Lung (tissue), 12 donors: ENCODE data around the gene TBC1D10A. TPM values are rescaled to one million over a fixed set of nuclear protein-coding genes. Genes with fewer than 3 reads are reported as not detected.

Source experiments
- ATAC-seq: fragments of 200-7000 bp; cut with Tn5 transposase; one replicate; pipeline ENCODE4 v1.9.1; 2020; ENCODE audit warnings: moderate number of reproducible peaks; ENCODE audit not compliant: insufficient read depth, low FRiP score
- DNase-seq, 3 donors: peaks; one replicate each; pipeline ENCODE4 v3.0.0-alpha.2; 2013 to 2017
- H3K27ac ChIP-seq, 2 donors: one replicate each; pipeline ENCODE4 v1.5.1; 2013; ENCODE audit warnings: mild to moderate bottlenecking in 2 of 2, moderate library complexity in 2 of 2, control low read depth in 1 of 2, inconsistent platforms in 1 of 2, low read depth in 1 of 2, low read length in 1 of 2
- H3K27me3 ChIP-seq, 3 donors: one replicate each; pipeline ENCODE4 v1.5.1; 2013; ENCODE audit warnings: low read length in 2 of 3; ENCODE audit not compliant: control insufficient read depth in 3 of 3, insufficient read depth in 3 of 3
- H3K36me3 ChIP-seq, 4 donors: one replicate each; pipeline ENCODE4 v1.5.1; 2013; ENCODE audit warnings: low read length in 4 of 4, mild to moderate bottlenecking in 1 of 4, moderate library complexity in 1 of 4; ENCODE audit not compliant: control insufficient read depth in 4 of 4, insufficient read depth in 4 of 4
- H3K4me1 ChIP-seq, 5 donors: one replicate each; pipeline ENCODE4 v1.5.1; 2013; ENCODE audit warnings: low read length in 5 of 5, mild to moderate bottlenecking in 2 of 5, moderate library complexity in 1 of 5; ENCODE audit not compliant: control insufficient read depth in 5 of 5, insufficient read depth in 5 of 5
- H3K4me3 ChIP-seq: one replicate; pipeline ENCODE4 v1.5.1; 2013; ENCODE audit warnings: mild to moderate bottlenecking, control low read depth, moderate library complexity
- H3K9ac ChIP-seq, 2 donors: one replicate each; pipeline ENCODE4 v1.5.1; 2013; ENCODE audit warnings: low read length in 2 of 2, control low read depth in 1 of 2; ENCODE audit not compliant: insufficient read depth in 1 of 2
- H3K9me3 ChIP-seq, 4 donors: one replicate each; pipeline ENCODE4 v1.5.1; 2013; ENCODE audit warnings: low read length in 3 of 4, mild to moderate bottlenecking in 1 of 4, moderate library complexity in 1 of 4; ENCODE audit not compliant: control insufficient read depth in 4 of 4, insufficient read depth in 3 of 4
- CTCF ChIP-seq: IDR thresholded peaks from 2 replicates; pipeline ENCODE4 v1.5.1; 2012; ENCODE audit warnings: mild to moderate bottlenecking; ENCODE audit errors: control extremely low read depth, extremely low read depth
- WGBS, 2 donors: extraction: QIAGEN DNeasy Blood & Tissue Kit; methylation state at CpG; one replicate each; pipeline ENCODE4 v1.1.7; 2013; 5-methylcytosine and 5-hydroxymethylcytosine counted together
- polyA plus RNA-seq, 2 donors: library from polyadenylated mRNA; stranded (reverse); fragments of 200-250 nt; gene quantifications; one replicate each; pipeline ENCODE4 v1.2.1, GENCODE V29; 2013
- total RNA-seq, 2 donors: library from RNA; depleted of rRNA in 1 of 2; stranded (reverse); fragments of >200 nt in 1 of 2; gene quantifications; one replicate each; pipeline ENCODE4 v1.2.1, GENCODE V29; 2014 to 2021
- donor health status: control.
- donor health status: control.
- donor health status: Bipolar disorder and iron deficiency.
- donor health status: healthy.
- donor health status: DM: yes; HTN: yes; CAD: no.

The TBC1D10A gene
- total and polyA plus RNA-seq, 4 donors: 15.0 to 36.4 (median 26.6) TPM

GRCh38 chr22:30307041-30307574 is 19.6 kb downstream of the TBC1D10A start:
- ATAC-seq (no peak), DNase-seq (no peak)
- no peak overlapping the region for H3K4me3 ChIP-seq
- H3K9me3 ChIP-seq: no peaks in the 10 kb centered on the region
- H3K4me1 ChIP-seq: peaks cover 31 to 63% (median 44%) of the 10 kb centered on the region in 5 donors
- peak overlapping the region; percentile 18 to 66 for H3K27ac ChIP-seq
- no peak for TF ChIP-seq CTCF
- no peaks in the 10 kb centered on the region for H3K27me3 ChIP-seq
- H3K36me3 ChIP-seq: peaks cover 0 to 7% (median 4%) of the 10 kb centered on the region in 4 donors
- peak overlapping the region in 1 of 2 donors; percentile 36 for H3K9ac ChIP-seq
- 64 to 78% methylated on average over 4 of the region's 4 CpGs for WGBS, 2 donors

GRCh38 chr22:30306627-30307011 is 20.1 kb downstream of the TBC1D10A start:
- ATAC-seq (no peak), DNase-seq (no peak)
- Histone ChIP-seq H3K36me3 (peaks cover 0 to 7% (median 4%) of the 10 kb centered on the region in 4 donors), H3K9me3 (no peaks in the 10 kb centered on the region), H3K4me1 (peaks cover 30 to 63% (median 45%) of the 10 kb centered on the region in 5 donors), H3K27ac (peak overlapping the region; percentile 18 to 76), H3K9ac (no peak overlapping the region), H3K27me3 (no peaks in the 10 kb centered on the region), H3K4me3 (no peak overlapping the region)
- WGBS, 2 donors: 83 to 84% methylated on average over 1 of the region's 1 CpG
- TF ChIP-seq CTCF: no peak

- Histone ChIP-seq H3K36me3 (peaks cover 0 to 9% (median 4%) of the 10 kb centered on the region in 4 donors), H3K27me3 (no peaks in the 10 kb centered on the region), H3K27ac (peak overlapping the region; percentile 67 to 95), H3K9me3 (no peaks in the 10 kb centered on the region), H3K9ac (peak overlapping the region in 1 of 2 donors; percentile 52), H3K4me1 (peaks cover 24 to 62% (median 44%) of the 10 kb centered on the region in 5 donors), H3K4me3 (no peak overlapping the region)
- ATAC-seq (no peak), DNase-seq (peak in 1 of 3 donors; percentile 47)
- TF ChIP-seq CTCF: no peak
- 42% methylated on average over 3 of the region's 3 CpGs for WGBS, 2 donors
These were observed 20.7 kb downstream of the TBC1D10A start for GRCh38 chr22:30305906-30306626.
